ENCODE measurements around the gene OR51B4. TPM values are rescaled to one million over a fixed set of nuclear protein-coding genes. Genes with fewer than 3 reads are reported as not detected.

Gene OR51B4, protein sequence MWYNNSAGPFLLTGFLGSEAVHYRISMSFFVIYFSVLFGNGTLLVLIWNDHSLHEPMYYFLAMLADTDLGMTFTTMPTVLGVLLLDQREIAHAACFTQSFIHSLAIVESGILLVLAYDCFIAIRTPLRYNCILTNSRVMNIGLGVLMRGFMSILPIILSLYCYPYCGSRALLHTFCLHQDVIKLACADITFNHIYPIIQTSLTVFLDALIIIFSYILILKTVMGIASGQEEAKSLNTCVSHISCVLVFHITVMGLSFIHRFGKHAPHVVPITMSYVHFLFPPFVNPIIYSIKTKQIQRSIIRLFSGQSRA
- 0.07 and 0.29 TPM in 2 replicates for polyA plus RNA-seq (2012; rRNA removed)
- 0.18 and 0.29 TPM in 2 replicates for polyA plus RNA-seq (2012; cell fraction: cytosol; rRNA removed)
- 0.24 and 0.34 TPM in 2 replicates for polyA plus RNA-seq (2012; cell fraction: nucleus; rRNA removed)

GRCh38 chr11:5301846-5302245, at the start of gene OR51B4:
Gene OR51B4 (minus strand): TSS chr11:5301946. CDS start chr11:5301946, 0 bp downstream.
- Histone ChIP-seq H3K27me3 (ENCODE audit: insufficient read depth) (peaks cover 6% of the 10 kb centered on the region; the same call in 1 of the 2 replicates), H3K79me2 (ENCODE audit: insufficient read depth) (no peaks in the 10 kb centered on the region), H3K4me3 (ENCODE audit: low read depth in 2 of 2, low read length in 1 of 2) (no peak within 1 kb of the TSS), H3K9ac (no peak within 1 kb of the TSS), H3K9me2 (no peaks in the 10 kb centered on the region), H3K36me3 (replicated peaks in 1 of 2; ENCODE audit: control insufficient read depth in 1 of 2, insufficient read depth in 2 of 2, low read length in 1 of 2) (no peaks in the 10 kb centered on the region), H3K9me3 (no peaks in the 10 kb centered on the region), H3K27ac (ENCODE audit: low read depth in 2 of 2, low read length in 1 of 2) (no peak within 1 kb of the TSS), H2AFZ (ENCODE audit: low read depth) (no peak within 1 kb of the TSS), H3F3A (replicated peaks; ENCODE audit: insufficient read depth) (no peaks in the 10 kb centered on the region), H3K4me1 (ENCODE audit: control insufficient read depth in 1 of 2, insufficient read depth in 2 of 2, low read depth in 1 of 2, low read length in 1 of 2) (no peaks in the 10 kb centered on the region), H3K4me2 (no peak within 1 kb of the TSS), H4K20me1 (ENCODE audit: insufficient read depth) (no peaks in the 10 kb centered on the region)
- DNase-seq, result no peak
- CTCF ChIA-PET, result no interaction called here
- TF ChIP-seq, protein P1, sequence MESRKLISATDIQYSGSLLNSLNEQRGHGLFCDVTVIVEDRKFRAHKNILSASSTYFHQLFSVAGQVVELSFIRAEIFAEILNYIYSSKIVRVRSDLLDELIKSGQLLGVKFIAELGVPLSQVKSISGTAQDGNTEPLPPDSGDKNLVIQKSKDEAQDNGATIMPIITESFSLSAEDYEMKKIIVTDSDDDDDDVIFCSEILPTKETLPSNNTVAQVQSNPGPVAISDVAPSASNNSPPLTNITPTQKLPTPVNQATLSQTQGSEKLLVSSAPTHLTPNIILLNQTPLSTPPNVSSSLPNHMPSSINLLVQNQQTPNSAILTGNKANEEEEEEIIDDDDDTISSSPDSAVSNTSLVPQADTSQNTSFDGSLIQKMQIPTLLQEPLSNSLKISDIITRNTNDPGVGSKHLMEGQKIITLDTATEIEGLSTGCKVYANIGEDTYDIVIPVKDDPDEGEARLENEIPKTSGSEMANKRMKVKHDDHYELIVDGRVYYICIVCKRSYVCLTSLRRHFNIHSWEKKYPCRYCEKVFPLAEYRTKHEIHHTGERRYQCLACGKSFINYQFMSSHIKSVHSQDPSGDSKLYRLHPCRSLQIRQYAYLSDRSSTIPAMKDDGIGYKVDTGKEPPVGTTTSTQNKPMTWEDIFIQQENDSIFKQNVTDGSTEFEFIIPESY (IDR thresholded peaks at IDR 0.05; ENCODE audit: borderline replicate concordance, low read depth), result no peak
- 9% methylated on average over 2 of the region's 2 CpGs for WGBS (ENCODE audit: low lambda C conversion rate)
- POLR2A ChIA-PET, result no interaction called here

- ChIA-PET CTCF (no interaction called here), POLR2A (no interaction called here)
- Histone ChIP-seq H3K4me3 (ENCODE audit: low read depth in 2 of 2, low read length in 1 of 2) (no peak within 1 kb of the TSS), H3K27ac (ENCODE audit: low read depth in 2 of 2, low read length in 1 of 2) (no peak within 1 kb of the TSS), H3F3A (replicated peaks; ENCODE audit: insufficient read depth) (no peaks in the 10 kb centered on the region), H4K20me1 (ENCODE audit: insufficient read depth) (no peaks in the 10 kb centered on the region), H3K9me3 (no peaks in the 10 kb centered on the region), H3K36me3 (replicated peaks in 1 of 2; ENCODE audit: control insufficient read depth in 1 of 2, insufficient read depth in 2 of 2, low read length in 1 of 2) (no peaks in the 10 kb centered on the region), H3K4me2 (no peak within 1 kb of the TSS), H2AFZ (ENCODE audit: low read depth) (no peak within 1 kb of the TSS), H3K9ac (no peak within 1 kb of the TSS), H3K27me3 (ENCODE audit: insufficient read depth) (peaks cover 7% of the 10 kb centered on the region; the same call in 1 of the 2 replicates), H3K4me1 (ENCODE audit: control insufficient read depth in 1 of 2, insufficient read depth in 2 of 2, low read depth in 1 of 2, low read length in 1 of 2) (no peaks in the 10 kb centered on the region), H3K9me2 (no peaks in the 10 kb centered on the region), H3K79me2 (ENCODE audit: insufficient read depth) (no peaks in the 10 kb centered on the region)
- WGBS (ENCODE audit: low lambda C conversion rate), result 2% methylated on average over 1 of the region's 1 CpG
- TF ChIP-seq YY1 (IDR thresholded peaks at IDR 0.05; ENCODE audit: low read depth), result no peak
- TF ChIP-seq RFX5 (IDR thresholded peaks at IDR 0.05; ENCODE audit: low read length), result no peak
- TF ChIP-seq SMC3 (IDR thresholded peaks at IDR 0.05; ENCODE audit: low read depth, low read length), result no peak
- TF ChIP-seq GATA2 (CRISPR knock-in tag; IDR thresholded peaks at IDR 0.05), result no peak
- TF ChIP-seq ELF1 (IDR thresholded peaks at IDR 0.05), result no peak
- no peak for TF ChIP-seq JUND (IDR thresholded peaks at IDR 0.05)
- TF ChIP-seq, protein P2, sequence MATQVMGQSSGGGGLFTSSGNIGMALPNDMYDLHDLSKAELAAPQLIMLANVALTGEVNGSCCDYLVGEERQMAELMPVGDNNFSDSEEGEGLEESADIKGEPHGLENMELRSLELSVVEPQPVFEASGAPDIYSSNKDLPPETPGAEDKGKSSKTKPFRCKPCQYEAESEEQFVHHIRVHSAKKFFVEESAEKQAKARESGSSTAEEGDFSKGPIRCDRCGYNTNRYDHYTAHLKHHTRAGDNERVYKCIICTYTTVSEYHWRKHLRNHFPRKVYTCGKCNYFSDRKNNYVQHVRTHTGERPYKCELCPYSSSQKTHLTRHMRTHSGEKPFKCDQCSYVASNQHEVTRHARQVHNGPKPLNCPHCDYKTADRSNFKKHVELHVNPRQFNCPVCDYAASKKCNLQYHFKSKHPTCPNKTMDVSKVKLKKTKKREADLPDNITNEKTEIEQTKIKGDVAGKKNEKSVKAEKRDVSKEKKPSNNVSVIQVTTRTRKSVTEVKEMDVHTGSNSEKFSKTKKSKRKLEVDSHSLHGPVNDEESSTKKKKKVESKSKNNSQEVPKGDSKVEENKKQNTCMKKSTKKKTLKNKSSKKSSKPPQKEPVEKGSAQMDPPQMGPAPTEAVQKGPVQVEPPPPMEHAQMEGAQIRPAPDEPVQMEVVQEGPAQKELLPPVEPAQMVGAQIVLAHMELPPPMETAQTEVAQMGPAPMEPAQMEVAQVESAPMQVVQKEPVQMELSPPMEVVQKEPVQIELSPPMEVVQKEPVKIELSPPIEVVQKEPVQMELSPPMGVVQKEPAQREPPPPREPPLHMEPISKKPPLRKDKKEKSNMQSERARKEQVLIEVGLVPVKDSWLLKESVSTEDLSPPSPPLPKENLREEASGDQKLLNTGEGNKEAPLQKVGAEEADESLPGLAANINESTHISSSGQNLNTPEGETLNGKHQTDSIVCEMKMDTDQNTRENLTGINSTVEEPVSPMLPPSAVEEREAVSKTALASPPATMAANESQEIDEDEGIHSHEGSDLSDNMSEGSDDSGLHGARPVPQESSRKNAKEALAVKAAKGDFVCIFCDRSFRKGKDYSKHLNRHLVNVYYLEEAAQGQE (IDR thresholded peaks at IDR 0.05; ENCODE audit: low read depth, low read length), result no peak
- no peak for DNase-seq
Measured at GRCh38 chr11:5351208-5351607, 49.5 kb upstream of the OR51B4 start, which contains the start of gene OR51B6. Gene OR51B6 (plus strand): TSS chr11:5351508. CDS start chr11:5351508, 0 bp downstream.
